HepG2 (cell line): Measurements from ENCODE around the gene SDR39U1. TPM values are rescaled to one million over a fixed set of nuclear protein-coding genes. Genes with fewer than 3 reads are reported as not detected.

Experiments used
- ATM ChIP-seq: fragments of 450-650 bp; IDR thresholded peaks from 2 replicates; pipeline ENCODE4 v1.7.1; 2017; ENCODE audit warnings: mild to moderate bottlenecking, borderline replicate concordance
- CREM ChIP-seq, 2 experiments: sonication (generic) in 1 of 2; formaldehyde crosslinking in 1 of 2; IDR thresholded peaks; 2 replicates each; pipeline versions ENCODE4 v1.4.0 to v1.6.1; 2016 to 2020; ENCODE audit warnings: antibody characterized with exemption in 1 of 2, mild to moderate bottlenecking in 1 of 2, missing genetic modification reagents in 1 of 2
- FOXP1 ChIP-seq, 2 experiments: fragments of 450-650 bp in 1 of 2; IDR thresholded peaks; 2 replicates each; pipeline ENCODE4 v1.6.1; 2017 to 2018; ENCODE audit warnings: antibody characterized with exemption in 1 of 2
- NCOA2 ChIP-seq: sonication (generic); formaldehyde crosslinking; IDR thresholded peaks from 2 replicates; pipeline ENCODE4 v1.8.0; 2022; ENCODE audit warnings: inconsistent platforms
- NONO ChIP-seq, 2 experiments: fragments of 450-650 bp in 1 of 2; sonication (generic) in 1 of 2; formaldehyde crosslinking in 1 of 2; IDR thresholded peaks in 1 of 2; conservative IDR thresholded peaks in 1 of 2; 2 replicates each; pipeline versions ENCODE4 v1.6.1 to v1.8.0; 2017 to 2022; ENCODE audit warnings: mild to moderate bottlenecking in 1 of 2, missing genetic modification reagents in 1 of 2, moderate library complexity in 1 of 2
- PAF1 ChIP-seq: IDR thresholded peaks from 2 replicates; pipeline ENCODE4 v1.6.1; 2016; ENCODE audit warnings: missing genetic modification reagents, missing compliant biosample characterization
- SNAI1 ChIP-seq: sonication (generic); formaldehyde crosslinking; IDR thresholded peaks from 2 replicates; pipeline ENCODE4 v1.5.0; 2020; ENCODE audit warnings: mild to moderate bottlenecking, missing genetic modification reagents, borderline replicate concordance
- ZNF367 ChIP-seq: sonication (generic); formaldehyde crosslinking; IDR thresholded peaks from 2 replicates; pipeline ENCODE4 v1.4.0; 2020; ENCODE audit warnings: missing genetic modification reagents, borderline replicate concordance
- ZNF496 ChIP-seq: sonication (generic); formaldehyde crosslinking; IDR thresholded peaks from 2 replicates; pipeline ENCODE4 v1.8.1; 2023; ENCODE audit warnings: mild to moderate bottlenecking, moderate library complexity, missing genetic modification reagents; ENCODE audit not compliant: insufficient replicate concordance
- ZNF660 ChIP-seq: sonication (generic); formaldehyde crosslinking; IDR thresholded peaks from 2 replicates; pipeline ENCODE4 v1.5.1; 2020; ENCODE audit warnings: mild to moderate bottlenecking, low read depth, missing genetic modification reagents, borderline replicate concordance
- ZNF781 ChIP-seq: sonication (generic); formaldehyde crosslinking; IDR thresholded peaks from 2 replicates; pipeline ENCODE4 v1.5.1; 2020; ENCODE audit warnings: borderline replicate concordance, mild to moderate bottlenecking, missing genetic modification reagents; ENCODE audit errors: not compliant biosample characterization
- polyA plus RNA-seq, 8 experiments: library from polyadenylated mRNA; depleted of rRNA in 3 of 8; stranded (reverse) in 7 of 8; unstranded in 1 of 8; fragments of >200 nt; fragmentation: Illumina TruSeq in 4 of 8; extraction: Trizol in 4 of 8; gene quantifications; 2 replicates each; pipeline versions ENCODE4 v1.2.1 to v1.2.3, GENCODE V29; 2011 to 2016; ENCODE audit warnings: low read depth in 4 of 8, missing spikeins in 1 of 8, mixed read lengths in 1 of 8; ENCODE audit not compliant: insufficient read depth in 1 of 8
- total RNA-seq, 5 experiments: library from RNA; depleted of rRNA; stranded (reverse); fragments of >200 nt; fragmentation: Illumina TruSeq; extraction: Trizol; gene quantifications; 2 replicates each; pipeline ENCODE4 v1.2.3, GENCODE V29; 2016; ENCODE audit warnings: low read depth in 1 of 5
- TF ChIP-seq, protein P1 (sequence below), 2 experiments: fragments of 450-650 bp in 1 of 2; sonication (generic) in 1 of 2; formaldehyde crosslinking in 1 of 2; IDR thresholded peaks; 2 replicates each; pipeline versions ENCODE4 v1.6.1 to v1.8.0; 2016 to 2022; ENCODE audit warnings: antibody characterized with exemption in 1 of 2, mild to moderate bottlenecking in 1 of 2, missing genetic modification reagents in 1 of 2
- TF ChIP-seq, protein P2 (sequence below): sonication (generic); formaldehyde crosslinking; IDR thresholded peaks from 2 replicates; pipeline ENCODE4 v1.5.1; 2020; ENCODE audit warnings: mild to moderate bottlenecking, missing genetic modification reagents, borderline replicate concordance
- TF ChIP-seq, protein P3 (sequence below): sonication (generic); formaldehyde crosslinking; IDR thresholded peaks from 2 replicates; pipeline ENCODE4 v1.4.0; 2020; ENCODE audit warnings: missing genetic modification reagents

SDR39U1 gene
- total and polyA plus RNA-seq, 2 of the 13 experiments (the other 11 are each of a cell fraction or from before 2014, with no cell fraction given) = 34.4 to 129 TPM

DNA sequence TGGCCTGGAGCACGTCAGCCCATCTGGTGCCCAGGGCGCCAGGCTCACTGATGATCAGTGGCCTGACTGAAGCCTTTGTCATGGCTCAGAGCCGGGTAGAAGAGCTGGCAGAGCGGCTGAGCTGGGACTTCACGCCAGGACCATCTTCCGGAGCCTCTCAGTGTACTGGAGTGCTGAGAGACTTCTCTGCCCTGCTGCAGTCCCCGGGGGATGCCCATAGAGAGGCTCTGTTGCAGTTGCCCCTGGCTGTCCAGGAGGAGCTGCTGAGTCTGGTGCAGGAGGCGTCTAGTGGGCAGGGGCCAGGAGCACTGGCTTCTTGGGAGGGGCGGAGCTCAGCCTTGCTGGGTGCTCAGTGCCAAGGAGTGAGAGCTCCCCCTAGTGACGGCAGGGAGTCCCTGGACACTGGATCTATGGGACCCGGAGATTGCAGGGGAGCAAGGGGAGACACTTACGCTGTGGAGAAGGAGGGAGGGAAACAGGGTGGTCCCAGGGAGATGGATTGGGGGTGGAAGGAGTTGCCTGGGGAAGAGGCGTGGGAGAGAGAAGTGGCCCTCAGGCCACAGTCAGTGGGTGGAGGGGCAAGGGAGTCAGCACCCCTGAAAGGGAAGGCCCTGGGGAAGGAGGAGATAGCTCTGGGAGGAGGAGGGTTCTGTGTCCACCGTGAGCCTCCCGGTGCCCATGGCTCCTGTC lies 10.9 kb downstream of the SDR39U1 start (continued):
- TF ChIP-seq NONO (IDR thresholded peaks at IDR 0.05) (no peak), NONO (CRISPR knock-in tag; conservative IDR thresholded peaks at IDR 0.05) (peak; percentile 96), CREM (IDR thresholded peaks at IDR 0.05) (no peak), CREM (CRISPR knock-in tag; IDR thresholded peaks at IDR 0.05) (no peak), SNAI1 (CRISPR knock-in tag) (no peak), ZNF660 (CRISPR knock-in tag) (no peak), ZNF781 (CRISPR knock-in tag) (peak; percentile 93), FOXP1 (IDR thresholded peaks at IDR 0.05) (no peak), FOXP1 (CRISPR knock-in tag; IDR thresholded peaks at IDR 0.05) (peak; percentile 19; the same call in 1 of the 2 replicates), ATM (no peak), NCOA2 (CRISPR knock-in tag) (no peak), ZNF367 (CRISPR knock-in tag) (no peak), PAF1 (CRISPR knock-in tag) (no peak; the same call in 1 of the 2 replicates), ZNF496 (CRISPR knock-in tag) (no peak)
- TF ChIP-seq, protein P1, sequence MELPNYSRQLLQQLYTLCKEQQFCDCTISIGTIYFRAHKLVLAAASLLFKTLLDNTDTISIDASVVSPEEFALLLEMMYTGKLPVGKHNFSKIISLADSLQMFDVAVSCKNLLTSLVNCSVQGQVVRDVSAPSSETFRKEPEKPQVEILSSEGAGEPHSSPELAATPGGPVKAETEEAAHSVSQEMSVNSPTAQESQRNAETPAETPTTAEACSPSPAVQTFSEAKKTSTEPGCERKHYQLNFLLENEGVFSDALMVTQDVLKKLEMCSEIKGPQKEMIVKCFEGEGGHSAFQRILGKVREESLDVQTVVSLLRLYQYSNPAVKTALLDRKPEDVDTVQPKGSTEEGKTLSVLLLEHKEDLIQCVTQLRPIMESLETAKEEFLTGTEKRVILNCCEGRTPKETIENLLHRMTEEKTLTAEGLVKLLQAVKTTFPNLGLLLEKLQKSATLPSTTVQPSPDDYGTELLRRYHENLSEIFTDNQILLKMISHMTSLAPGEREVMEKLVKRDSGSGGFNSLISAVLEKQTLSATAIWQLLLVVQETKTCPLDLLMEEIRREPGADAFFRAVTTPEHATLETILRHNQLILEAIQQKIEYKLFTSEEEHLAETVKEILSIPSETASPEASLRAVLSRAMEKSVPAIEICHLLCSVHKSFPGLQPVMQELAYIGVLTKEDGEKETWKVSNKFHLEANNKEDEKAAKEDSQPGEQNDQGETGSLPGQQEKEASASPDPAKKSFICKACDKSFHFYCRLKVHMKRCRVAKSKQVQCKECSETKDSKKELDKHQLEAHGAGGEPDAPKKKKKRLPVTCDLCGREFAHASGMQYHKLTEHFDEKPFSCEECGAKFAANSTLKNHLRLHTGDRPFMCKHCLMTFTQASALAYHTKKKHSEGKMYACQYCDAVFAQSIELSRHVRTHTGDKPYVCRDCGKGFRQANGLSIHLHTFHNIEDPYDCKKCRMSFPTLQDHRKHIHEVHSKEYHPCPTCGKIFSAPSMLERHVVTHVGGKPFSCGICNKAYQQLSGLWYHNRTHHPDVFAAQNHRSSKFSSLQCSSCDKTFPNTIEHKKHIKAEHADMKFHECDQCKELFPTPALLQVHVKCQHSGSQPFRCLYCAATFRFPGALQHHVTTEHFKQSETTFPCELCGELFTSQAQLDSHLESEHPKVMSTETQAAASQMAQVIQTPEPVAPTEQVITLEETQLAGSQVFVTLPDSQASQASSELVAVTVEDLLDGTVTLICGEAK (IDR thresholded peaks at IDR 0.05) = no peak
- TF ChIP-seq, protein P1 (CRISPR knock-in tag; IDR thresholded peaks at IDR 0.05) = no peak; the same call in none of the 2 replicates
- TF ChIP-seq, protein P2, sequence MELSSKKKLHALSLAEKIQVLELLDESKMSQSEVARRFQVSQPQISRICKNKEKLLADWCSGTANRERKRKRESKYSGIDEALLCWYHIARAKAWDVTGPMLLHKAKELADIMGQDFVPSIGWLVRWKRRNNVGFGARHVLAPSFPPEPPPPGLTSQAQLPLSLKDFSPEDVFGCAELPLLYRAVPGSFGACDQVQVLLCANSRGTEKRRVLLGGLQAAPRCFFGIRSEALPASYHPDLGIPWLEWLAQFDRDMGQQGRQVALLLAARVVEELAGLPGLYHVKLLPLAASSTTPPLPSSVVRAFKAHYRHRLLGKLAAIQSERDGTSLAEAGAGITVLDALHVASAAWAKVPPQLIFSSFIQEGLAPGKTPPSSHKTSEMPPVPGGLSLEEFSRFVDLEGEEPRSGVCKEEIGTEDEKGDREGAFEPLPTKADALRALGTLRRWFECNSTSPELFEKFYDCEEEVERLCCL = no peak
- TF ChIP-seq, protein P3, sequence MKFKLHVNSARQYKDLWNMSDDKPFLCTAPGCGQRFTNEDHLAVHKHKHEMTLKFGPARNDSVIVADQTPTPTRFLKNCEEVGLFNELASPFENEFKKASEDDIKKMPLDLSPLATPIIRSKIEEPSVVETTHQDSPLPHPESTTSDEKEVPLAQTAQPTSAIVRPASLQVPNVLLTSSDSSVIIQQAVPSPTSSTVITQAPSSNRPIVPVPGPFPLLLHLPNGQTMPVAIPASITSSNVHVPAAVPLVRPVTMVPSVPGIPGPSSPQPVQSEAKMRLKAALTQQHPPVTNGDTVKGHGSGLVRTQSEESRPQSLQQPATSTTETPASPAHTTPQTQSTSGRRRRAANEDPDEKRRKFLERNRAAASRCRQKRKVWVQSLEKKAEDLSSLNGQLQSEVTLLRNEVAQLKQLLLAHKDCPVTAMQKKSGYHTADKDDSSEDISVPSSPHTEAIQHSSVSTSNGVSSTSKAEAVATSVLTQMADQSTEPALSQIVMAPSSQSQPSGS (CRISPR knock-in tag) = peak; percentile 88
